ENCODE results near the gene DPPA3.

- TF ChIP-seq TP53 (CRISPR knock-in tag; IDR thresholded peaks at IDR 0.05) (no peak), CTCF (IDR thresholded peaks at IDR 0.05) (no peak), SP1 (CRISPR knock-in tag; conservative IDR thresholded peaks at IDR 0.05) (no peak), PREB (CRISPR knock-in tag; IDR thresholded peaks at IDR 0.05; ENCODE audit: borderline replicate concordance) (no peak), ZNF121 (CRISPR knock-in tag; IDR thresholded peaks at IDR 0.05) (no peak), ZSCAN18 (CRISPR knock-in tag; IDR thresholded peaks at IDR 0.05) (no peak), HMGXB4 (CRISPR knock-in tag; IDR thresholded peaks at IDR 0.05) (no peak), NFYB (CRISPR knock-in tag; conservative IDR thresholded peaks at IDR 0.05; ENCODE audit: low read depth) (no peak)
Measured at GRCh38 chr12:7681535-7681934, 29.7 kb upstream of the DPPA3 start.
